GM21825 (cell line): ENCODE measurements around the gene ADM.

Experiments
- ATAC-seq: cut with Tn5 transposase; IDR thresholded peaks from one replicate; pipeline ENCODE4 v1.9.1; 2021; ENCODE audit warnings: mild to moderate bottlenecking, moderate library complexity; ENCODE audit not compliant: unreplicated experiment

The ADM gene

DNA sequence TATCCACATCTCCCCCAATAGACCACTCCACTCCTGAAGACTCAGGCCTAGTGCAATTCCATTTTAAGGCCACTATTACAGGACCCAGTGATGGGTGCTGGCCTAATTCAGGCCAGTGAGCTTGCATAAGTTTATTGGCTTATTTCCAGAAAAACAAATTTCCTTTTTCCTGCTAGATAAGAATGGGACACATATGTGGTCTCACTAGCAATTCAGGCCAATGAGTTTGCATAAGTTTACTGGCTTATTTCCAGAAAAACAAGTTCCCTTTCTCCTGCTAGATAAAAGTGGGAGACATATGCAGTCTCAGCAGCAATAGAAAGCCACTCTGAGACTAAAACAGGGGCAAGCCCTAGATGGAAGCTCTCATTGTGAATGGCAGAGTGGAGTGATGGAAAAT, 22.4 kb downstream of the ADM start:
- ATAC-seq: no peak

DNA sequence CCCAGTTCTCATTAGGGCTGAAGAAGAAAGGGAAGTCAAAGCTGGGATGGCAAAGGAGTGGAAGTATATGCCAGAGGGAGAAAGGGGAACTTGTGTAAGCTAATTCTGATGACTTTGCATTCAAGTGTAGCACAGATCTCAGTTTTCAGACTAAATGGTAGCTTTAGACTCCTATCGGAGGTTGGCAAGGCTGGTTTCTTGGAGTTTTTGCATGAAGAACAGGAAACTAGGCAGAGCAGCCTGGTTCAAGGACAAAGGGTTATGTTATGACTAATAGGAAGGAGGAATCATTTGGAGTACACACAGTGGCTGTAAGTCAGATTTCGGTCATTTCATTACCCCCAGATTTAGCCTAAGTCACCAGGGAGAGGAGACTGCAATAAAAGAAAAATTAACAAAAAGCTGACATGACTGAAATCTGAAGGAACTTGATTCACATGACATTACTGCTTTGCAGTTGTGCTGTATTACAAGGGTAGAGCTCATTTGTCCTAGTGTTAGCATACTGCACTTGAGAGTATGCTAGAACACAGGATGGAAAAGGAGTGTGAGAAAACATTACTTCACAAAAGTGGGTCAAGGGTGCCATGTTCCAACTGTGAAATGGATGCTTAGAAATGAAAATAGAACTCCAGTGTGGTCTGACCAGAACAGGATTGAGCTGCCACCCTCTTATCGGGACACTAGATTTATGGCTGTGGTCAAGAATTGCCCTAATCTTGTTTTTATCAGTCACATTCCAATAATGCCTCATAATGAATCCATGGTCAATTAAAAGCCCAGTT, 23.6 kb downstream of the ADM start:
- ATAC-seq: no peak

DNA sequence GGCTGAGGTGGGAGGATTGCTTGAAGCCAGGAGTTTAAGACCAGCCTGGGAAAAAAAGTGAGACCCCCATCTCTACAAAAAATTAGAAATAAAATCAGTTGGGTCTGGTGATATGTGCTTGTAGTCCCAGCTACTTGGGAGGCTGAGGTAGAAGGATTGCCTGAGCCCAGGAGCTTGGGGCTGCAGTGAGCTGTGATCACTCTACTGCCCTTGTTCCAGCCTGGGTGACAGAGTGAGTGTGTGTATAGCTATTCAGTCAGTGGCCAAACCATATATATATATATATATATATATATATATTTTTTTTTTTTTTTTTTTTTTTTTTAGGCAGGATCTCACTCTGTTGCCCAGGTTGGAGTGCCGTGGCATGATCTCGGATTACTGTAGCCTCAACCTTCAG, 24.5 kb downstream of the ADM start:
- no peak for ATAC-seq

DNA sequence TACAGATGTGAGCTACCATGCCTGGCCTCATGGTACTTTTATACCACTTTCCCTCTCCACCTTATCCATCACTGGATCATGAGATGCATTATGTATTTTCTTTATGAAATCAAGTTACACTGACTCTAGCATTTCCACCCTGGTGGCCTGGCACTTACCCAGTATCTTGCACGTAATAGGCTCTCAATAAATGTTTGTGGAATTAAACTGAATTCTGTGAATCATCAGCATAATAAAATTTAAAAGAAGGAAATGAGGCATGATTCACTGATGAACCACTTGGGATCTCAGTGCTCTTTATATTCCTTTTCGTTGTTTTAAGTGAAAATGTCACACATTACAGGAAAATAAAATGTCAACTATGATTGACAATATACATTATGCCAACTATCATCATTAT, 25.1 kb downstream of the ADM start:
- no peak for ATAC-seq

DNA sequence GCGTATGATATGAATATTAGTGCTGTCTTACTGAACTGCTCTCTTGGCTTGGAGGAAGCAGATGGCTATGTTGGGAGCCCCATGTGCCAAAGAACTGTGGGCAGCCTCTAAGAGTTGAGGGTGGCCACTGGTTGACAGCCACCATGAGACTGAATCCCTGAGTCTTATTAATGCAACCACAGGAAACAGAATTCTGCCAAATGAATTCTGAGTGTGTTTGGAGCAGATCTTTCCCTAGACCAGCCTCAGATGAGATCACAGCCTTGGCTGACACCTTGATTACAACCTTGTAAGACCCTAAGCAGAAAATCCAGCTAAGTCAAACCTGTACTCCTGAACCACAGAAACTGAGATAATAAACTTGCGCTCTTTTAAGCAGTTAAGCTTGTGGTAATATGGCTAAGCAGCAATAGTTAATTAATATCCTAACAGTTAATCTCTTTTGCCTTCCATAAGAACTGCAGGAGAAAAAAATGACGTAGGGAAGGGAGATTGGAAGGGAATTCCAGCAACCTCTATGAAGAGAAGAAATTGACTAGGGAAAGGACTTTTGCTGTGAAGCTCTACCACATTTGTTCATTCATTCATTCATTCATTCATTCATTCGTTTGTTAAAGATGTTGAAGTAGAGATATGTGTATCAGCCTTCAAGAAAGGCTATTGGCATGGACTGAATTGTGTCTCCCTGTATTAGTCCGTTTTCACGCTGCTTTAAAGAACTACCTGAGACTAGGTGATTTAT, 26.8 kb downstream of the ADM start:
- no peak for ATAC-seq

DNA sequence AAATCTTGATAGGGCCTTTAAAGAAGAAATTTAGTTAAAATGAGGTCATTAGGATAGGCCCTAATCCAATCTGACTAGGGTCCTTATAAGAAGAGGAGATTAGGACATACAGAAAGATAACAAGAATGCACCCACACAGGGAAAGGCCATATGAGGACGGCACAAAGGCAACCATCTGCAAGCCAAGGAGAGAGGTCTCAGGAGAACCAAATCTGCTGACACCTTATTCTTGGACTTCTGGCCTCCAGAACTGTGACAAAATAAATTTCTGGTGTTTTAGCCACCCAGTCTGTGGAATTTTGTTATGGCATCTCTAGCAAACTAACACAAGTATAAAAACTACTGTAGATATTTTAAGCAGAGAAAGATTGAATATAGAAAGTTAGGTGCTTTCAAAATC, 28.6 kb downstream of the ADM start:
- ATAC-seq: no peak

DNA sequence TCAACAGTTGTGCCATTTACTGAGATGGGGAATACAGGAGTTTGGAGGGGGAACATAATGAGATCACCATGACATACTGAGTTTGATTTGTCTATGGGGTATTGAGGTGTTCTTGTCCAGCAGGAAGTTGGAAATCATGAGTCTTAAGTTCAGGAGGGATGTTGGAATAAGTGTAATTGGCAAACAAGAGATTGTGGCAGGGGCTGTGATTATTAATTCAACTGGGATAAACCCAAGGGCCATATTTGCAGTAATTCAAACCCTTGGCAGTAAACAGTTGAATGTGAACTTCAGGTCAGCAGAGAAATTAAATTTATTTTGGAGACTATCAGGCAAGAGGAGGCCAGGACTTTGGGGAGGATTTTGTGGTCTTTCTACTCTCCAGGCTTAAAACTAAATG, 33.4 kb downstream of the ADM start:
- ATAC-seq: no peak

DNA sequence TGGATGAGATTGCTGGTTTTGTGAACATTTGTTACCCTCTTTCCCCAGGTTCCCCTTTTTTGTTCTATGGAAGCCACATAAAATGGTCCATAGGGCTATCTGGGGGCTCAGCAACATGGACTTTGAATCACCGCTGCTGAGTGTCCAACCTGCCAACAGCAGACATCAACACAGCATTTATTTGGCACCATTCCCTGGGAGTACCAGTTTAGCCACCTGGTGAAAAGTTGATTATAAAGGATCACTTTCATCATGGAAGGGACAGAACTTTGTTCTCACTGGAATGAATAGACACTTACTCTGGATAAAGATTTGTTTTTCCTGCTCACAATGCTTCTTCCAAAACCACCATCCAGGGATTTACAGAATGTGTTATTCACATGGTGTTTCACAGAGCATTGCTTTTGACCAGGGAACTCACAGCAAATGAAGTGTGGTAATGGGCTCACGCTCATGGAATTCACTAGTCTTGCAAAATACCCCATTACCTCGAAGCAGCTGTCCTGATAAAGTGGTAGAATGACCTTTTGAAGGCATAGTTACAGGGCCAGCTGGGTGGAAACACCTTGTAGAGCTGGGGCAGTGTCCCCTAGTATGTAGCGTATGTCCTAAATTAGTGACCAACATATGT, 43.9 kb downstream of the ADM start:
- no peak for ATAC-seq

DNA sequence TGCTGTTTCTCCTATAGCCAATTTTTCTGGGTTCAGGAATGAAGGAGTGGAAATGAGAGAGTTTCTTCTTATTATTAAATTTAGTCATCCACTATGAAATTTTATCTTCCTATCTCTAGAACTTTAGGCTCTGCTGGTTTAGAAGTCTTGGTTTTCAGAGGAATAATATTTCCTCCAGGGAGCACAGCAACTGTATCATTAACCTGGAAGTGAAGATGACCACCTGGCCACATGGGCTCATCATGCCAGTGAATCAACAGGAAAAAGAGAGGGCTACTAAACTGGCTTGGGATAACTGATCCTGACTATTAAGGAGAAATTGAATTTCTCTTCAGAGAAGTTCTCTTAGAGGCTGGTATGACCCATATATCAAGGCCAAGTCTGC, 44.4 kb downstream of the ADM start:
- no peak for ATAC-seq

DNA sequence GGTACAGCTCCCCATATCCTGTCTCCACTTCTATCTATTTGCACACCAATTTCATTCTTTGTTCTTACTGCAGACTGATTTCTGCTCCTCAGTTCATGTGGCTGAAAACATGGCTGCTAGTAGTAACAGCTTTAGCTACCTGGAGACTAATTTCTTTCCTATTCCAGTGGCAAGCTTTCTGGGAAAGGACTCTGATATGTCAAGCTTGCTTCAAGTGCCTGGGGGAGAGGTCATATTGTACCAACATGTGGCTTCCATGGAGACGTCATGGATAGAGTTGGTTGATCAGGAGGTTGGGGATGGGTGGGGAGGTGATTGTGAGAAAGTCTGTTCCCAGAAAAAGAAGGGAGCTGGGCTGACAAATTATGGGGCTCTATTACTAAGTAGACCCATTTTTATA, 44.9 kb downstream of the ADM start:
- no peak for ATAC-seq

DNA sequence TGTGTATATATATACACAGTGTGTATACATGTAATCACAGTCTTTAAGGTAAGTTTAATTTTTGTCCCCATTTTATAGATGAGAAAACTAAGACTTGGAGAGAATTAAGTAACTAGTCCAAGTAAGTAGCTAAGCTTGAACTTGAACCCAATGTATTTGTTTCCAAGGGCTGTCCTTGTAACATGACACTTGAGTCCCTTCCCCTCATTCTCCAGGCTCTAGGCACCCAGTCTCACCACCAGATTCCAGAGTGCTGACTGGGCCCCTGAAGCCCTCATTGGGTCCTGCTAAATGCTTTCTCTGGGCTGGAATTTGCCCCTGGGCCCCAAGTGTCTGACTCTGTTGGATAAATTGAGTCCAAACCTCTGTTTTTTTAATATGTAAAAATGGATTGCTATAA, 45.5 kb downstream of the ADM start:
- no peak for ATAC-seq

DNA sequence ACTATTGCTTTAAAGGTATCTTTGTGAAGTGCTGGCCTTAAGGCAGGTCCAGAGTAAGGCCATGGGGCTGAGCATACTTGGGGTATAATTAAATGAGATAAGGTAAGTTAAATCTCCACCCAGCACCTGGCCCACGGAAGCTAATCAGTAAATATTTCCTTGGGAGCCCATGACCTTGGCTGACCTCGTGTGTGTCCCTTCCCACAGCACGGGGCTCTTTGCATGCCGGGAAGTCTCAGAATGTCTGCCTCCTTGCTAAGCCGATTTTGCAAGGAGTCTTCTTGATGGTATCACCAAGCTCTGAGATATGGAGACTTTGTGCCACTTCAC, 46.5 kb downstream of the ADM start:
- no peak for ATAC-seq

DNA sequence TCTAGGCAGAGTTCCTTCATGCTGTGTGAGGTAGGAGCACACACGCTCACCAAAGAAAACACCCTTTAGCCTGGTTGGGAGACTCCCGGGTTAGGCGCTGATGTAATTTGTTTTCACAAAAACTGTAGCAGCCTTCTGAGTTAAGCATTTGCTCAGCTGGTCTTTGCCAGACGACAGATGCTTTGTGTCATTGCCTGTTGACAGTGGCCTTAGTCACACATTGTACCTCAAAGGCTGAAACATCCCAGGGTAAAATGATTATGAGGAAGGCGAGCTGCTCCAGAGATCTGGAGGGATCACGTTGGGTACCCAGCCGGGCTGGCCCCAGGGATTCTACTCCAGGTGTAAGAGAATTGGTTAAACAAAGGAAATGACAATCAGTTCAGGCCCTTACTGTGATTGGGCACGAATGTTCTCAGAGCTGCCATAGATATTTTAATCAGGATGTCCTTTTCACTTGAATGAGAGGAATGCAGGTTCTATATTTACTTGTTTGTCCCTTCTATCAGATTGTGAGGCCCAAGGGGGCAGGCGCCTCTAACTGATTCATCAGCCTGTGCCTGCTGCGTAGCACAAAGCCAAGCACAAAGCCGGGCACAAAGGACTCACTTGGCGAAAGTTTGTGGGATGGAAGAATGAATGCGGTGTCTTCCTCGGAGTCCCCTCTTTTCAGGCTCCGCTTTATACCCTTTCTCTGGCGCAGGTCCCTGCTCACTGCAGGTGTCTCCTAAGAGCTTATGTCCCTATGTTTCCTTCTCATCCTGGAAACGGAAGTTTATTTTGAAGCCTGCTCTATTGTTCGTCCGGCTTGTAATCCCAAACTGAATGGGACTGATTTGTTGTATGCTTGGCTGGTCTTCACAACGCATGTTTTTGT, 47.1 kb downstream of the ADM start:
- ATAC-seq: no peak

DNA sequence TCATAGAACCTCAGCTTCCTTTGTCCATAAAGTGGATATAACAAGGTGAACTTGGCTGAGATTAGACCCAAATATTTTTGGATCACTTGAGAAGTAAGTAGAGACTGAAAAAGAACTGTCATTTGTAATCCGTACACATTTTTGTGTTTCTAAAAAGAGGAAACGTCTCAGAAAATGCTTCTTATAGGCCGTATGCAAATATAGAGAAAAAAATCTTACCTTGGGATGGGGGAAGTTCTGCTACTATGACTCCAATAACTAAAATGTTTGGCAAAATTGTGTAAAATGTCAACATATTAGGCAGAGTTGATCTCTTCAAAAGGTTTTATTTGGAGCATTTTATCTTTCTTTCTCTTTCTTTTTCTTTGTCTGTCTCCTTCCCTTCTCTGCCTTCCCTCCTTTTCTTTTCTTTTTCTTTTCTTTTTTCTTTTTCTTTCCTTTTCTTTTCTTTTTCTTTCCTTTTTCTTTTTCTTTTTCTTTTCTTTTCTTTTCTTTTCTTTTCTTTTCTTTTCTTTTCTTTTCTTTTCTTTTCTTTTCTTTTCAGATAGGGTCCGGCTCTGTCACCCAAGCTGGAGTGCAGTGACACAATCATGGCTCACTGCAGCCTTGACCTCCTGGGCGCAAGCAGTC, 48.2 kb downstream of the ADM start:
- no peak for ATAC-seq

DNA sequence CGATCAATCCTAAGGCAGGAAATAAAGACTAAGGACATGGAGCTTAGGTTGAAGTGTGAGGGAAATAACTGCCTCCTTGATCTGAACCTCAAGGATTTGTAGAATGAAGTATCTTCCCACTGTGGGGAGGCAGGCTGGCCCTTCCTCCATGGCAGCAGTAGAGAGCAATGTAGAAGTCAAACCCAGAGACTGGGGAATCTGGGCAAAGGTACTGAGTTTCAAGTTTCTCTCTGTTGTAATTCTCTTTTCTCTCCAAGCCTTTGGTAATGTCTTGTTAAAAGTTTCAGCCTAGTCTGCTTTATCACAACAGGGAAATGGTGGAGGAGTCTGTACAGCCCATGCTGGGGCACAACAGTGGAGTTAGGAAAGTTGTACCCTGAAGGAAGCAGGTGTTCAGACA, 49.5 kb downstream of the ADM start:
- ATAC-seq: no peak

DNA sequence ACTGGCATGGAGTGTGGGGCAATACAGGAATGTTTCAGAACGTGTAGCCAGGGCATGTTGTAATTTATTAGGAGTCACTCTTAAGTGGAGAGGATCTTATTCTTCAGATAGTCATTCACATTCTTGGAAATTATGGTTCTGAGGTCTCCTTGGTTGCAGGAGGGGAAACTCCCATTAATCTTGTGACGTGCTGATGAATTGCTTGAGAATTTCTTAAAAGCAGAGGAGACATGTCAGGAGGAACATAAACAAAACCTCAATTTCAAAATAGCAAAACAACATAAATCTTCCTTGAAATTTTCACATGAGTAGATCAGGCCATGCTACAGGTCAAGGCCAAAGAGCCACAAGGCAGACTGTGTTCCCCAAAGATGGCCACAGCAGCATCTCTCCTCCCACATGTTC, 50.4 kb downstream of the ADM start:
- no peak for ATAC-seq

DNA sequence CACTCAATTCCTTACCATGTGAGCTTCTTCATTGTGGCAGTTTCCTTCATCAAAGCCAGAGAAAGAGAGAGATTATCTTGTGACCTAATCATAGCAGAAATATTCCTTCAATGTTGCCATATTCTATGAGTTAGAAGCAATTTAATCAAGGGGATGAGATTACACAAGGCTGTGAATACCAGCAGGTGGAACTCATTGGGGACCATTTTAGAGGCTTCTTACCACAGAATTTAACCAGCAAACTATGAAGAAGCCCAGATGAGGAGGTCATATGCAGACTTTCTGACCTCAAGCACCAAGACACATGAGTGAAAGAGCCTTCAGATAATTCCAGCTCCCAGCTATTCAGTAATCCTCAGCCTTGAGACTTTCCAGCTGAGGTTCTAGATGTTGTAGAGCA, 51.3 kb downstream of the ADM start:
- no peak for ATAC-seq
